Measurements from ENCODE around the gene SND1.

SND1 gene

GRCh38 chr7:127976056-127976737 lies 324.2 kb downstream of the SND1 start:
- no peaks in the 10 kb centered on the region for H3K9me3 ChIP-seq (ENCODE audit: control insufficient read depth, low read length)

GRCh38 chr7:127976738-127977120 lies 324.7 kb downstream of the SND1 start:
- Histone ChIP-seq H3K9me3 (ENCODE audit: control insufficient read depth, low read length) (no peaks in the 10 kb centered on the region), H3K27ac (ENCODE audit: insufficient read depth, low read length, poor library complexity, severe bottlenecking) (no peak overlapping the region), H3K4me3 (ENCODE audit: insufficient read depth, low read depth, low read length, poor library complexity, severe bottlenecking) (no peak overlapping the region), H3K4me1 (ENCODE audit: control insufficient read depth, insufficient read depth, low read length, poor library complexity, severe bottlenecking) (peaks cover 3% of the 10 kb centered on the region), H3K27me3 (replicated peaks; ENCODE audit: control insufficient read depth, insufficient read depth, low read length, poor library complexity, severe bottlenecking) (no peaks in the 10 kb centered on the region), H3K36me3 (ENCODE audit: control insufficient read depth, insufficient read depth, low read length) (peaks cover 7% of the 10 kb centered on the region)
- no peak for DNase-seq

More at GRCh38 chr7:127976056-127976737, 324.2 kb downstream of the SND1 start:
- no peak for DNase-seq
- Histone ChIP-seq H3K27me3 (replicated peaks; ENCODE audit: control insufficient read depth, insufficient read depth, low read length, poor library complexity, severe bottlenecking) (no peaks in the 10 kb centered on the region), H3K36me3 (ENCODE audit: control insufficient read depth, insufficient read depth, low read length) (peaks cover 7% of the 10 kb centered on the region), H3K27ac (ENCODE audit: insufficient read depth, low read length, poor library complexity, severe bottlenecking) (no peak overlapping the region), H3K4me1 (ENCODE audit: control insufficient read depth, insufficient read depth, low read length, poor library complexity, severe bottlenecking) (no peaks in the 10 kb centered on the region), H3K4me3 (ENCODE audit: insufficient read depth, low read depth, low read length, poor library complexity, severe bottlenecking) (no peak overlapping the region)

- H3K9me3 ChIP-seq (ENCODE audit: control insufficient read depth, low read length), result no peaks in the 10 kb centered on the region
- H3K36me3 ChIP-seq (ENCODE audit: control insufficient read depth, insufficient read depth, low read length), result peaks cover 7% of the 10 kb centered on the region
- no peak for DNase-seq
- peaks cover 3% of the 10 kb centered on the region for H3K4me1 ChIP-seq (ENCODE audit: control insufficient read depth, insufficient read depth, low read length, poor library complexity, severe bottlenecking)
- no peaks in the 10 kb centered on the region for H3K27me3 ChIP-seq (replicated peaks; ENCODE audit: control insufficient read depth, insufficient read depth, low read length, poor library complexity, severe bottlenecking)
- H3K27ac ChIP-seq (ENCODE audit: insufficient read depth, low read length, poor library complexity, severe bottlenecking), result no peak overlapping the region
- no peak overlapping the region for H3K4me3 ChIP-seq (ENCODE audit: insufficient read depth, low read depth, low read length, poor library complexity, severe bottlenecking)
Observed at GRCh38 chr7:127978421-127978820, 326.4 kb downstream of the SND1 start.

GRCh38 chr7:127979113-127979727 lies 327.2 kb downstream of the SND1 start:
- H3K4me3 ChIP-seq (ENCODE audit: insufficient read depth, low read depth, low read length, poor library complexity, severe bottlenecking), result no peak overlapping the region
- no peaks in the 10 kb centered on the region for H3K27me3 ChIP-seq (replicated peaks; ENCODE audit: control insufficient read depth, insufficient read depth, low read length, poor library complexity, severe bottlenecking)
- no peaks in the 10 kb centered on the region for H3K9me3 ChIP-seq (ENCODE audit: control insufficient read depth, low read length)
- H3K4me1 ChIP-seq (ENCODE audit: control insufficient read depth, insufficient read depth, low read length, poor library complexity, severe bottlenecking), result peaks cover 3% of the 10 kb centered on the region
- peaks cover 7% of the 10 kb centered on the region for H3K36me3 ChIP-seq (ENCODE audit: control insufficient read depth, insufficient read depth, low read length)
- DNase-seq, result no peak
- no peak overlapping the region for H3K27ac ChIP-seq (ENCODE audit: insufficient read depth, low read length, poor library complexity, severe bottlenecking)

- no peak overlapping the region for H3K27ac ChIP-seq (ENCODE audit: insufficient read depth, low read length, poor library complexity, severe bottlenecking)
- H3K4me3 ChIP-seq (ENCODE audit: insufficient read depth, low read depth, low read length, poor library complexity, severe bottlenecking), result no peak overlapping the region
- H3K27me3 ChIP-seq (replicated peaks; ENCODE audit: control insufficient read depth, insufficient read depth, low read length, poor library complexity, severe bottlenecking), result no peaks in the 10 kb centered on the region
- DNase-seq, result no peak
- H3K36me3 ChIP-seq (ENCODE audit: control insufficient read depth, insufficient read depth, low read length), result peaks cover 7% of the 10 kb centered on the region
- peaks cover 3% of the 10 kb centered on the region for H3K4me1 ChIP-seq (ENCODE audit: control insufficient read depth, insufficient read depth, low read length, poor library complexity, severe bottlenecking)
- no peaks in the 10 kb centered on the region for H3K9me3 ChIP-seq (ENCODE audit: control insufficient read depth, low read length)
Observed at GRCh38 chr7:127979728-127980126, 327.7 kb downstream of the SND1 start.

GRCh38 chr7:127980901-127981300 lies 328.9 kb downstream of the SND1 start:
- no peak for DNase-seq
- peaks cover 7% of the 10 kb centered on the region for H3K36me3 ChIP-seq (ENCODE audit: control insufficient read depth, insufficient read depth, low read length)
- no peaks in the 10 kb centered on the region for H3K9me3 ChIP-seq (ENCODE audit: control insufficient read depth, low read length)
- no peak overlapping the region for H3K4me3 ChIP-seq (ENCODE audit: insufficient read depth, low read depth, low read length, poor library complexity, severe bottlenecking)
- no peaks in the 10 kb centered on the region for H3K27me3 ChIP-seq (replicated peaks; ENCODE audit: control insufficient read depth, insufficient read depth, low read length, poor library complexity, severe bottlenecking)
- peaks cover 3% of the 10 kb centered on the region for H3K4me1 ChIP-seq (ENCODE audit: control insufficient read depth, insufficient read depth, low read length, poor library complexity, severe bottlenecking)
- H3K27ac ChIP-seq (ENCODE audit: insufficient read depth, low read length, poor library complexity, severe bottlenecking), result no peak overlapping the region

GRCh38 chr7:127981965-127982364 lies 330.0 kb downstream of the SND1 start:
- Histone ChIP-seq H3K4me1 (ENCODE audit: control insufficient read depth, insufficient read depth, low read length, poor library complexity, severe bottlenecking) (peaks cover 3% of the 10 kb centered on the region), H3K27ac (ENCODE audit: insufficient read depth, low read length, poor library complexity, severe bottlenecking) (no peak overlapping the region), H3K27me3 (replicated peaks; ENCODE audit: control insufficient read depth, insufficient read depth, low read length, poor library complexity, severe bottlenecking) (no peaks in the 10 kb centered on the region), H3K4me3 (ENCODE audit: insufficient read depth, low read depth, low read length, poor library complexity, severe bottlenecking) (no peak overlapping the region), H3K36me3 (ENCODE audit: control insufficient read depth, insufficient read depth, low read length) (peaks cover under 1% of the 10 kb centered on the region), H3K9me3 (ENCODE audit: control insufficient read depth, low read length) (no peaks in the 10 kb centered on the region)
- DNase-seq, result no peak

GRCh38 chr7:127983804-127984332 lies 331.9 kb downstream of the SND1 start:
- Histone ChIP-seq H3K36me3 (ENCODE audit: control insufficient read depth, insufficient read depth, low read length) (no peaks in the 10 kb centered on the region), H3K27ac (ENCODE audit: insufficient read depth, low read length, poor library complexity, severe bottlenecking) (no peak overlapping the region), H3K4me3 (ENCODE audit: insufficient read depth, low read depth, low read length, poor library complexity, severe bottlenecking) (no peak overlapping the region), H3K27me3 (replicated peaks; ENCODE audit: control insufficient read depth, insufficient read depth, low read length, poor library complexity, severe bottlenecking) (no peaks in the 10 kb centered on the region), H3K9me3 (ENCODE audit: control insufficient read depth, low read length) (no peaks in the 10 kb centered on the region), H3K4me1 (ENCODE audit: control insufficient read depth, insufficient read depth, low read length, poor library complexity, severe bottlenecking) (peaks cover 3% of the 10 kb centered on the region)
- no peak for DNase-seq

- no peak for DNase-seq
- H3K27me3 ChIP-seq (replicated peaks; ENCODE audit: control insufficient read depth, insufficient read depth, low read length, poor library complexity, severe bottlenecking), result no peaks in the 10 kb centered on the region
Observed at GRCh38 chr7:127986581-127987521, 334.9 kb downstream of the SND1 start.

More at GRCh38 chr7:127986581-127987521, 334.9 kb downstream of the SND1 start:
- H3K9me3 ChIP-seq (ENCODE audit: control insufficient read depth, low read length), result no peaks in the 10 kb centered on the region
- no peak overlapping the region for H3K4me3 ChIP-seq (ENCODE audit: insufficient read depth, low read depth, low read length, poor library complexity, severe bottlenecking)
- peaks cover 12% of the 10 kb centered on the region for H3K36me3 ChIP-seq (ENCODE audit: control insufficient read depth, insufficient read depth, low read length)
- no peaks in the 10 kb centered on the region for H3K4me1 ChIP-seq (ENCODE audit: control insufficient read depth, insufficient read depth, low read length, poor library complexity, severe bottlenecking)
- H3K27ac ChIP-seq (ENCODE audit: insufficient read depth, low read length, poor library complexity, severe bottlenecking), result no peak overlapping the region
